ENCODE results near the gene SEPTIN14. TPM values are rescaled to one million over a fixed set of nuclear protein-coding genes. Genes with fewer than 3 reads are reported as not detected.
"Not testable (repeated sequence)": the region's sequence is repeated elsewhere in the genome, so short reads cannot be mapped to it uniquely, and the experiment has no call there.

The SEPTIN14 gene
- total RNA-seq, 1 donor from 2014 or later = not detected

GRCh38 chr7:55785444-55785843 lies 77.1 kb downstream of the SEPTIN14 start:
- DNase-seq (ENCODE audit: low spot score) = not testable (repeated sequence)

GRCh38 chr7:55784151-55784550 lies 78.4 kb downstream of the SEPTIN14 start:
- DNase-seq (ENCODE audit: low spot score) = no peak

GRCh38 chr7:55778631-55779030 lies 83.9 kb downstream of the SEPTIN14 start:
- no peak for DNase-seq (ENCODE audit: low spot score)

GRCh38 chr7:55776196-55776595 lies 86.4 kb downstream of the SEPTIN14 start:
- no peak for DNase-seq (ENCODE audit: low spot score)

GRCh38 chr7:55775051-55775420 lies 87.5 kb downstream of the SEPTIN14 start:
- no peak for DNase-seq (ENCODE audit: low spot score)

DNA sequence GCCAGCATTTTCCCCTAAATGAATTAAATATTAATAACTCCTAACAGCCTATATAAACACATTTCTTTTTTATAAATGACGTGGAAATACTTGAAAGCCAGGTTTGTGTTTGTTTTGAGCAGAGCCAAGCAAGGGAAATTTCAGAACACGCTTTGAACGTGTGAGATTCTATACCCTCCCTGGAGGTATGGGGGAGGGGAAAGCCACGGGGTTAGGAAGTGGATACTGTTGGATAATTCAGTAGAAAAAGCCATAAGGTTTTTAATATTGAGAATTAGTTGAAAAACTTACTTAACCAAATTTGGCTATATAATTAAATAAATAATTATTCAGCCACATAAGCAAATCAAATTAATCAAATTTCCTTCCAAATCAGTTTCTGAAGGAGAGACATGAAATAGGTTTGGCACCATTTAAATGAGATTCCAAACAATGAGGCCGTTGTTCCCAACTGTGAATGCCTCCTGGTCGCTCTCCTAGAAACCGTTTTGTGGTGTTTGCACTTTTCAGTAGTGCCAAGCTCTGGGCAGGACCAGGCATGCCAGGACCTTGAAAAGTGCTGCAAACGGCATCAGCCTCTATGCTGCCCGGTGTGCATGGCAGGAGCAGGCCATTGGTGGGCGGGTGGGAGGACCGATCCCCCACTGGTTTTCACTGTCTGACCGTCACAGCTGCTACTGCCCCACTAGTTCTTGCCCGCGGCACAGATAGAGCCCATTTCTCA lies 88.1 kb downstream of the SEPTIN14 start:
- no peak for DNase-seq (ENCODE audit: low spot score)

GRCh38 chr7:55770778-55771177 lies 91.8 kb downstream of the SEPTIN14 start:
- DNase-seq (ENCODE audit: low spot score) = no peak

DNA sequence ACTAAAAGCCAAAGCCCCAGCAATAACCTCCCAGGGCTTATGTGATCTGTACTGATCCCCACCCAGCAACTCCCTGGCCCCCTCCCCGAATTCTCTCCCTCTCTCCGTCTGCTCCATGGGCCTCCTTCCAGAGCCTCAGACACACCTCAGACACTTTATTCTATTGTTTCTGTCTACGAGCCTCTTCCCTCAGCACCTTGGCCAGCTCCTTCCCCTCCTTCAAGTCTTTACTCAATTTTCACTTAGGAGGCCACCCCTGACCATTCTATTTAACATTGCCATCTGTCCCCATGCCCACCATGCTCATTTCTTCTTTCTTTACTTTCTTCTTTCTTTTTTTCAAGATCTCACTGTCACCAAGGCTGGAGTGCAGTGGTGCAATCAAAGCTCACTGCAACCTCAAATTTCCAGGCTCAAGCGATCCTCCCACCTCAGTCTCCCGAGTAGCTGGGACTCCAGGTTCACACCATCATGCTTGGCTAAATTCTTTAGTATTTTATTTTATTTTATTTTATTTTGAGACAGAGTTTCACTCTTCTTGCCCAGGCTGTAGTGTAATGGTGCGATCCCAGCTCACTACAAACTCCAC lies 109.2 kb downstream of the SEPTIN14 start:
- not testable (repeated sequence) for DNase-seq (ENCODE audit: low spot score)

GRCh38 chr7:55744706-55745105 lies 117.8 kb downstream of the SEPTIN14 start:
- DNase-seq (ENCODE audit: low spot score) = not testable (repeated sequence)

Other genes with a start within 250 kb of the SEPTIN14 start
- gene ZNF713, start 24.7 kb upstream of the SEPTIN14 start, total RNA-seq = 1.2 TPM
- 13.6 TPM for gene MRPS17, start 89.1 kb upstream of the SEPTIN14 start, total RNA-seq
- gene NIPSNAP2, start 101.8 kb upstream of the SEPTIN14 start, total RNA-seq = 56.7 TPM
- gene PSPH, start 188.7 kb upstream of the SEPTIN14 start, total RNA-seq = 7.5 TPM
- gene CCT6A, start 189.0 kb upstream of the SEPTIN14 start, total RNA-seq = 99.8 TPM
- 106 TPM for gene SUMF2, start 201.5 kb upstream of the SEPTIN14 start, total RNA-seq
- 2.8 TPM for gene PHKG1, start 230.2 kb upstream of the SEPTIN14 start, total RNA-seq
- 249 TPM for gene CHCHD2, start 243.7 kb upstream of the SEPTIN14 start, total RNA-seq

All from mesenteric fat pad (tissue), 1 donor.